ENCODE measurements around the gene SIRT6. TPM values are rescaled to one million over a fixed set of nuclear protein-coding genes. Genes with fewer than 3 reads are reported as not detected.

Gene SIRT6
- total and polyA plus RNA-seq, 10 donors = 15.9 to 39.8 (median 29.9) TPM

DNA sequence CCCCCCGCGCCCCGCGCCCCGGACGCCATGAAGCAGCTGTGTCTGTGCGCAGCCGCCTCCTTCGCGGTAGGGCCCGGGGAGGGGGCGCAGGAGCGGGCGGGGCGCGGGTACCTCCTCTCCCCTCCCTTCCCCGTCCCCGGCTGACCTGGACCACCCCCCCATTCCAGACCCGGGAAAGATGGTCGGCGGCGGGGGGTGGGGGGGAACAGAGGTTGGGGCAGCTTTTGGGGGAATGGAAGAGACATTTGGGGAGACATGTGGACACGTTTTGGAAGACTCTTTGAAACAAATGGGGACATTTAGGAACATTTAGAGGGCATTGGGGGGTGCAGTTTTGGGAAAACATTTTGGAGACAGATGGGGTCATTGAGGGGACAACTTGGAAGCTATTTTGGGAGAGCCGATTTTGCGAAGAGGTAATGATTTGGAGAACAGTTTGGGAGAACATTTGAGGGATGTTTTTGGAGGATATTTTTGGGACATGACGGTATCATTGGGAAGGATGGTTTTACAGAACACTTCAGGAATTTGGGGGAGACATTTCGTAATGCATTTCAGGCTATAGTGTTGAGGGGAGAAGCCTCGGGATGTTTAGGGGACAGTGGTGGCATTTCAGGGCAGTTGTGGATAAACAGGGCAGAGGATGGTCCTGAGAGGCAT, 16.2 kb upstream of the SIRT6 start:
- intact Hi-C loops (cut with DNase I; ENCODE audit: low total_unique reads) = no loop called here
- H3K27ac ChIP-seq = no peak overlapping the region
- DNase-seq = no peak
- H3K9me3 ChIP-seq = no peaks in the 10 kb centered on the region
- peaks cover 0 to 11% (median 5%) of the 10 kb centered on the region in 6 donors for H3K4me1 ChIP-seq
- peaks cover 0 to 72% (median 37%) of the 10 kb centered on the region in 7 donors for H3K27me3 ChIP-seq (replicated peaks in 1 of 7)
- WGBS, 5 donors = 7 to 22% (median 12%) methylated on average over 10 to 28 of the region's 28 CpGs
- no peaks in the 10 kb centered on the region for H3K36me3 ChIP-seq
- TF ChIP-seq POLR2A (IDR thresholded peaks at IDR 0.05) = no peak
- TF ChIP-seq, protein P1, sequence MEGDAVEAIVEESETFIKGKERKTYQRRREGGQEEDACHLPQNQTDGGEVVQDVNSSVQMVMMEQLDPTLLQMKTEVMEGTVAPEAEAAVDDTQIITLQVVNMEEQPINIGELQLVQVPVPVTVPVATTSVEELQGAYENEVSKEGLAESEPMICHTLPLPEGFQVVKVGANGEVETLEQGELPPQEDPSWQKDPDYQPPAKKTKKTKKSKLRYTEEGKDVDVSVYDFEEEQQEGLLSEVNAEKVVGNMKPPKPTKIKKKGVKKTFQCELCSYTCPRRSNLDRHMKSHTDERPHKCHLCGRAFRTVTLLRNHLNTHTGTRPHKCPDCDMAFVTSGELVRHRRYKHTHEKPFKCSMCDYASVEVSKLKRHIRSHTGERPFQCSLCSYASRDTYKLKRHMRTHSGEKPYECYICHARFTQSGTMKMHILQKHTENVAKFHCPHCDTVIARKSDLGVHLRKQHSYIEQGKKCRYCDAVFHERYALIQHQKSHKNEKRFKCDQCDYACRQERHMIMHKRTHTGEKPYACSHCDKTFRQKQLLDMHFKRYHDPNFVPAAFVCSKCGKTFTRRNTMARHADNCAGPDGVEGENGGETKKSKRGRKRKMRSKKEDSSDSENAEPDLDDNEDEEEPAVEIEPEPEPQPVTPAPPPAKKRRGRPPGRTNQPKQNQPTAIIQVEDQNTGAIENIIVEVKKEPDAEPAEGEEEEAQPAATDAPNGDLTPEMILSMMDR (IDR thresholded peaks at IDR 0.05 in 8 of 11, conservative IDR thresholded peaks at IDR 0.05 in 3 of 11) = no peak
- TF ChIP-seq POLR2AphosphoS5 (IDR thresholded peaks at IDR 0.05) = no peak
- H3K4me3 ChIP-seq = no peak overlapping the region

DNA sequence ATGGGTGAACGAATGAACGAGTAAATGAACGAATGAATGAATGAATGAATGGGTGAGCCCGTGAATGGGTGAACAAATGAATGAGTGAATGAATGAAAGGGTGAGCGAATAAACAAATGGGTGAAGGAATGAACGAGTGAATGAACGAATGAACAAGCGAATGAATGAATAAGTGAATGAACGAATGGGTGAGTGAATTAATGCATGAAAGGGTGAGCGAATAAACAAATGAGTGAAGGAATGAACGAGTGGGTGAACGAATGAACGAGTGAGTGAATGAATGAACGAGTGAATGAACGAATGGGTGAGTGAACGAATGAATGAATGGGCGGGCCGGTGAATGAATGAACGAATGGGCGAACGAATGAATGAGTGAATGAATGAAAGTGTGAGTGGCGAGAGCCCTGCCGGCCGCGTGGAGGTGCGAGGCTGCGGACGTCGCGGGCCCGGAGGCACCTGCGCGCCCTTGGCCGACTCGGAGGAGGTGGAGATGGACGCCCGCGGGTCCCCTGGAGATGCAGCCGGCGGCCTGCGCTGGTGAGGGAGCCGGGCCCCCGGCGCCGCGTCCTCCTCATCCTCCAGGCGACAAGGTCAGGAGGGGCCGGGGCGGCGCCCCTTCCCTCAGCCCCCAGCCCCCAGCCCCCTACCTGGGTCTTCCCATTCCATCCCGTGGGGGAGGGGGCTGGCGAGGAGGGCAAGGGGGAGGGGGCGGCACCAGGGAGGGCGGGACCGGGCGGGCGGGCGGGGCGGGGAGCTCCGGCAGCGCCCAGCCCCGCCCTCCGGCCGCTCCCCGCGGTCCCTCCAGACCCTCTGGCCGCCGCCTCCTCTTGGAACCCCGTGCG, 15.5 kb upstream of the SIRT6 start:
- Histone ChIP-seq H3K9me3 (no peaks in the 10 kb centered on the region), H3K36me3 (no peaks in the 10 kb centered on the region), H3K4me3 (no peak overlapping the region), H3K27ac (no peak overlapping the region), H3K4me1 (peaks cover 0 to 11% (median 5%) of the 10 kb centered on the region in 6 donors), H3K27me3 (replicated peaks in 1 of 7) (peaks cover 0 to 79% (median 37%) of the 10 kb centered on the region in 7 donors)
- 17 to 27% (median 25%) methylated on average over 41 to 69 of the region's 70 CpGs for WGBS, 5 donors
- intact Hi-C loops (cut with DNase I; ENCODE audit: low total_unique reads) = no loop called here
- TF ChIP-seq, protein P1 (IDR thresholded peaks at IDR 0.05 in 8 of 11, conservative IDR thresholded peaks at IDR 0.05 in 3 of 11) = no peak
- no peak for TF ChIP-seq POLR2AphosphoS5 (IDR thresholded peaks at IDR 0.05)
- no peak for TF ChIP-seq POLR2A (IDR thresholded peaks at IDR 0.05)
- no peak for DNase-seq

- peaks cover 0 to 11% (median 5%) of the 10 kb centered on the region in 6 donors for H3K4me1 ChIP-seq
- no peaks in the 10 kb centered on the region for H3K36me3 ChIP-seq
- peaks cover 0 to 85% (median 37%) of the 10 kb centered on the region in 7 donors for H3K27me3 ChIP-seq (replicated peaks in 1 of 7)
- no peaks in the 10 kb centered on the region for H3K9me3 ChIP-seq
- no peak for DNase-seq
- TF ChIP-seq, protein P1 (IDR thresholded peaks at IDR 0.05 in 8 of 11, conservative IDR thresholded peaks at IDR 0.05 in 3 of 11) = no peak
- TF ChIP-seq POLR2AphosphoS5 (IDR thresholded peaks at IDR 0.05) (no peak), POLR2A (IDR thresholded peaks at IDR 0.05) (no peak)
- no peak overlapping the region for H3K27ac ChIP-seq
- intact Hi-C loops (cut with DNase I; ENCODE audit: low total_unique reads) = no loop called here
- 81 to 90% (median 85%) methylated on average over 5 of the region's 5 CpGs for WGBS, 5 donors
- no peak overlapping the region for H3K4me3 ChIP-seq
Observed at GRCh38 chr19:4197228-4197624, 14.9 kb upstream of the SIRT6 start.

All from spleen (tissue), 11 donors.